ENCODE measurements around the gene MTHFD1L.

The MTHFD1L gene

GRCh38 chr6:150866147-150866990 is 867 bp downstream of the MTHFD1L start:
- peak; percentile 86 for DNase-seq
- peak; percentile 83 for ATAC-seq

GRCh38 chr6:150866991-150867501 is 1.5 kb downstream of the MTHFD1L start:
- no peak for DNase-seq
- no peak for ATAC-seq

DNA sequence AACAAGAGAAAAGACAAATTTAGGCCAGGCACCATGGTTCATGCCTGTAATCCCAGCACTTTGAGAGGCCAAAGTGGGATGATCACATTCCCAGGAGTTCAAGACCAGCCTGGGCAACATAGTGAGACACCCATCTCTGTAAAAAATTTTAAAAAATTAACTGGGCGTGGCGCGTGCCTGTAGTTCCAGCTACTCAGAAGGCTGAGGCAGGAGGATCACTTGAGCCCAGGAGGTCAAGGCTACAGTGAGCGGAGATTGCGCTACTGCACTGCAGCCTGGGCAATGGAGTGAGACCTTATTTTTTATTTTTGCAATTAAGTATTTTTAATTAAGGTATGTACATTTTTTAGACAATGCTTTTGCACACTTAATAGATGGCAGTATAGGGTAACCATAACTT is 3.3 kb downstream of the MTHFD1L start:
- no peak for ATAC-seq
- DNase-seq = no peak

DNA sequence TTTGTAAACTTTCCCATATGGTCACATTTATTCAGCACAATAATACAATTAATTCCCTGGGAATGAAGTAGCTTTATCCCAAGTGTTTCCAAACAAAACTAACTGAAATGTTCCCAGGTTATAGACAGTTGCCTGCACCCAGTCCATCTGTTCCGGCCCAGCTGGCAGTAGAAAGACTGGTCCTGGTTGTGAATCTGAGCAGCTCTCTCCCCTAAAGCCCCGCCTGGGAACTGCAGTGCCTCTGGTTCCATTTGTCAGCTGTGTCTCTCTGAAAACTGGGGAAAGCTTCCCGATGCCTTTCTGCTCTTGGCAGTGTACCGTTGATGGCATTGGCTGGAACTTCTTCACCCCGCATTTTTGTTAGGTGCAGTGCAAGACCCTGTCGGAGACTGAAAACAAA is 8.7 kb downstream of the MTHFD1L start:
- no peak for DNase-seq
- ATAC-seq = no peak

DNA sequence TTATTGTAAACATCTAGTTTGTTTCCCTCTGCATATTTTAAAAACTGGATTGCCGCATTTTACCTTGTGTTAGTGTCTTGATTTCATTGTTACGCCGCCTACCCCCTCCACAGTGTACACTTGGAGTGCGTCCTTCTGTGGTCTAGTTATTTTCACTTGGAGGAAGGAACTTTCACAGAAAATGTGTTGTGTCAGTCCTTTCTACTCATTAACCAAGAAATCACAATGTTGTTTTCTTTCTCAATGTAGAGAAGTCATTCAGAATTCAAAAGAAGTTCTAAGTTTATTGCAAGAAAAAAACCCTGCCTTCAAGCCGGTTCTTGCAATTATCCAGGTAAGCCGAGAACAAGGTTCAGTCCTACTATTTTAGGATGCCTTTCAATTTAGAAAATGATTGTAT is 10.3 kb downstream of the MTHFD1L start:
- ATAC-seq = no peak

GRCh38 chr6:150876598-150876997 is 11.1 kb downstream of the MTHFD1L start:
- DNase-seq (no peak), ATAC-seq (no peak)

More for the DNA sequence above, 10.3 kb downstream of the MTHFD1L start:
- DNase-seq = no peak

DNA sequence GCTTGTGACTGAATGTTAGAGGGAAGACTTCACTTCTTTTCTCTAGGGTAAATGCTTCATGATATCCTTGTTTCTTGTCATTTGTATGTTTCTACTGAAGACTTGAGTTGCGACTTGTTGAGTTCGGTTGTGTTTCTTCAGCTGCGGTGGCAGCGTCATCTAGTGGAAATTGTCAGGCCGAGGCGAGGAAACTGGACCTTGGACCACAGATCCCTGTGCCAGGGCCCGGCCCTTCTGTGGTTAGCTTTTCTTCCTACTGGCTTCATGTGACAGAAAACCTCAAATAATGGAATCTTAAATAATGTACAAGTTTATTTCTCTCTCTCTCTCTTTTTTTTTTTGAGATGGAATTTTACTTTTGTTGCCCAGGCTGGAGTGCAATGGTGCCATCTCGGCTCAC is 12.4 kb downstream of the MTHFD1L start:
- DNase-seq (no peak), ATAC-seq (no peak)

- ATAC-seq (no peak), DNase-seq (no peak)
Observed at GRCh38 chr6:150878347-150879213, 13.1 kb downstream of the MTHFD1L start.

- ATAC-seq (no peak), DNase-seq (no peak)
Observed at GRCh38 chr6:150880336-150880735, 14.8 kb downstream of the MTHFD1L start.

GRCh38 chr6:150881911-150882481 is 16.5 kb downstream of the MTHFD1L start:
- no peak for DNase-seq
- no peak for ATAC-seq

GRCh38 chr6:150883521-150883920 is 18.0 kb downstream of the MTHFD1L start:
- ATAC-seq = no peak
- DNase-seq = no peak

- ATAC-seq = no peak
- no peak for DNase-seq
Observed at GRCh38 chr6:150886155-150886554, 20.7 kb downstream of the MTHFD1L start.

DNA sequence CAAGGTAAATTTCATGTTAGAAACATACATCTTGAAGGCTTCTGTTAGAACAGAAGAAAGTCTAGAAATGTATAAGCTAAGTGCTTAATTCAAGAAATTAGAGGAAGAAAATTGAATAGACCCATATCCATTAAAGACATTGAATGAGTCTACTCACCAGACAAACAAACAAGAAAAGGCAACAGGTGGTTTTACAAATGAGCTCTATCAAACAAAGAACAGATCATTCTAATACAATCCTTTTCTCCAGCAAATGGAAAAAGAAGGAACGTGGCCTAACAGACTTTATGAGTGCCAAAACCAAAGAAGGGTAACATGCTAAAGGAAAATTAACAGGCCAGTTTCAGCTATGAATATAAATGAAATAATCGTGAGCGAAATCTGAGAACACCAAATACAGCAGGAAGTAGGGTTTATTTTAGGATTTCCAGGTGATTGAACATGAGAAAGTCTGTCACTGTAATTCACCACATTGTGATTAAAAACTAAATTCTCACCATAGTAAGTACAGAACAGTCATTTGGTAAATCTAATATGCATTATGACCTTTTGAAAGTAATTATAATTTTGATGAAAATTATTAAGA is 22.6 kb downstream of the MTHFD1L start:
- no peak for ATAC-seq
- no peak for DNase-seq

GRCh38 chr6:150890346-150890745 is 24.8 kb downstream of the MTHFD1L start:
- ATAC-seq (no peak), DNase-seq (no peak)

DNA sequence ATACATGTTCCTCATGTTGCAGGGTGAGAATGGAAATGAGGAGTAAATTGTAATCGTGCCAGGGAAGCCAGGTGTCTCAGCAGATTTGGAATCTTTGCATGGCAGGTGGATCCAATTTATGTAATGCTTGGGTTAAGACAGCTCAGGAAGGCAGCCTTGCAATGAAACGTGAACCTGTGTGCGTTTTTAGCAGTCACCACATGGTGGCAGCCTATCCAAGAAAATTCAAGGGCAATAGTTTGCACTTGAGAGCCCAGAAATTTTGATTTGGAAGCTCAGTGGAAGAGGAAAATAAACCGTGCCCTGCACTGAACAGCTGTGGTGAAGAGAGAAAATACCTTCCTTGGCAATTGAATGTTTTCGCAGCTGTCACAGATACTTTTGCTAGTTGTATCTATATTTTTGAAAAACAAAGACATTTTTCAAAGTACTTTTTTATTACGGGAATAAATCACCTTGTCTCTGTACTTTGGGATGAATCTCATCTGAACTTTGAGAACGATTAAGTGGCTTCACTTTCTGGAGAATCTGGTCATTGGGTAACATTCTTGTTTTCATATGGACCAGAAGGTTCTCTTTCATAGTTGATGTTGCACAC is 26.5 kb downstream of the MTHFD1L start:
- DNase-seq = peak; percentile 36
- ATAC-seq = peak; percentile 60

GRCh38 chr6:150894191-150894744 is 28.8 kb downstream of the MTHFD1L start:
- ATAC-seq = no peak
- no peak for DNase-seq

- DNase-seq = peak; percentile 6
- ATAC-seq = peak; percentile 72
Observed at GRCh38 chr6:150894935-150895552, 29.5 kb downstream of the MTHFD1L start.

DNA sequence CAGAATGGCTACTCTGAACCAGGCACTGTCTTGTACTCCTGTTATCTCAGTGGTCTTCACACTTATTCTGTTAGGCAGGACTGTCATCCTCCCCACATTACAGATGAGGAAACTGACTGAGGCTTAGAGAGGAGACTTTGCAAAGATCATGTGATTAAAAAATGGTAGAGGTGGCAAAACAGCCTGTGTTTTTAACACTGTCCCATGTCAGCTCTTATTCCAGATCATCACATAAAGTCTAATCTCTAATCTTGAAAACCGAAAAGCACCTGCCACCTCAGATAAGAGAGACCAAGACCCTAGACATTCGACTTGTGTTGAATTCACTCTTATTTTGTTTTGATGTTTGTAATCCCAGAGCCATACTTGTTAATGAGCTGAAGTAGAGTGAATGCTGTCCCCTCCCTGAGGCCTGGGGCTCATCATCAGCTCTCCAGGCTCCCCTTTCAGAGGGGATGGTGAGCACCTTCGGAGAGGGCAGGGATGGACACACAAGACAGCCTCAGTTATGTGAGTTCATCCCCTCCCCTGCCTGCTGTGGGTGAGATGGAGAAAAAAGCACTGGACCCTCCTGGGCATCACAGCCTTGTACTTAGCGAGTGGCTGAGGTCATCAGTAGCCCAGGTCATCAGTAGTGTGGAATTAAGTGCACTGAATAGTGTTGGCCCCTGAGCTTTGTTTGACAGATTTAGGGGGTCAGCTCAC is 30.6 kb downstream of the MTHFD1L start:
- no peak for ATAC-seq

GRCh38 chr6:150897400-150897943 is 32.0 kb downstream of the MTHFD1L start:
- no peak for ATAC-seq
- no peak for DNase-seq

More for the DNA sequence above, 30.6 kb downstream of the MTHFD1L start:
- no peak for DNase-seq
